SK-N-SH (cell line): ENCODE results near the gene RAD51B. TPM values are rescaled to one million over a fixed set of nuclear protein-coding genes. Genes with fewer than 3 reads are reported as not detected.

Experiments used
- CTCF ChIA-PET: fragments of 300-600, 350-600 bp; formaldehyde crosslinking; extraction: SDS; loops from one replicate; lab custom pipeline; 2021; lab: Yijun Ruan, JAX
- POLR2A ChIA-PET: fragments of 350-600 bp; sonication (Branson Sonifier 250); formaldehyde crosslinking; extraction: SDS; loops from one replicate; lab custom pipeline; 2020; ENCODE audit warnings: antibody characterized with exemption, inconsistent platforms; lab: Yijun Ruan, JAX
- DNase-seq: peaks from one replicate; pipeline ENCODE4 v3.0.0; 2012
- H2AFZ ChIP-seq: fragments of 200-600 bp; sonication (generic); 2 replicates; pipeline ENCODE4 v1.8.1; 2016; ENCODE audit warnings: antibody characterized with exemption, mild to moderate bottlenecking, low read depth
- H3F3A ChIP-seq: fragments of 200-600 bp; sonication (generic); replicated peaks from 2 replicates; pipeline ENCODE3; 2016; ENCODE audit warnings: antibody characterized with exemption, mild to moderate bottlenecking; ENCODE audit not compliant: insufficient read depth
- H3K27ac ChIP-seq, 2 experiments: fragments of 200-500 bp in 1 of 2; fragments of 200-600 bp in 1 of 2; sonication (Bioruptor generic) in 1 of 2; sonication (generic), shearing (Covaris generic) in 1 of 2; 2 replicates each; pipeline versions ENCODE4 v1.5.1 to v1.6.1; 2014 to 2016; ENCODE audit warnings: low read depth in 2 of 2, inconsistent platforms in 1 of 2, low read length in 1 of 2, mild to moderate bottlenecking in 1 of 2, mixed read lengths in 1 of 2
- H3K27me3 ChIP-seq: fragments of 200-600 bp; sonication (generic), shearing (Covaris generic); 2 replicates; pipeline ENCODE4 v1.6.1; 2016; ENCODE audit warnings: mixed run types; ENCODE audit not compliant: insufficient read depth
- H3K36me3 ChIP-seq, 2 experiments: fragments of 200-500 bp in 1 of 2; fragments of 200-600 bp in 1 of 2; sonication (Bioruptor generic) in 1 of 2; sonication (generic) in 1 of 2; replicated peaks in 1 of 2; 2 replicates each; pipeline versions ENCODE3 to v1.5.1; 2014 to 2016; ENCODE audit warnings: low read length in 1 of 2, mild to moderate bottlenecking in 1 of 2; ENCODE audit not compliant: insufficient read depth in 2 of 2, control insufficient read depth in 1 of 2
- H3K4me1 ChIP-seq, 2 experiments: fragments of 200-500 bp in 1 of 2; fragments of 200-600 bp in 1 of 2; sonication (Bioruptor generic) in 1 of 2; sonication (generic), shearing (Covaris generic) in 1 of 2; 2 replicates each; pipeline versions ENCODE4 v1.5.1 to v1.6.1; 2014 to 2016; ENCODE audit warnings: low read depth in 1 of 2, low read length in 1 of 2, mixed run types in 1 of 2; ENCODE audit not compliant: insufficient read depth in 2 of 2, control insufficient read depth in 1 of 2
- H3K4me2 ChIP-seq: fragments of 200-600 bp; sonication (generic), shearing (Covaris generic); 2 replicates; pipeline ENCODE4 v1.6.1; 2017; ENCODE audit warnings: mixed run types
- H3K4me3 ChIP-seq, 2 experiments: fragments of 200-500 bp in 1 of 2; fragments of 200-600 bp in 1 of 2; sonication (Bioruptor generic) in 1 of 2; sonication (generic), shearing (Covaris generic) in 1 of 2; 2 replicates each; pipeline versions ENCODE4 v1.5.1 to v1.8.1; 2014 to 2016; ENCODE audit warnings: low read depth in 2 of 2, inconsistent platforms in 1 of 2, low read length in 1 of 2, mild to moderate bottlenecking in 1 of 2, mixed read lengths in 1 of 2, moderate library complexity in 1 of 2
- H3K79me2 ChIP-seq: fragments of 200-600 bp; sonication (generic); 2 replicates; pipeline ENCODE4 v1.8.1; 2017; ENCODE audit warnings: mild to moderate bottlenecking; ENCODE audit not compliant: insufficient read depth
- H3K9ac ChIP-seq: fragments of 200-600 bp; sonication (generic); 2 replicates; pipeline ENCODE4 v1.6.1; 2017; ENCODE audit warnings: mixed run types
- H3K9me2 ChIP-seq: fragments of 200-600 bp; sonication (generic); 2 replicates; pipeline ENCODE4 v1.6.1; 2017; ENCODE audit warnings: mixed run types
- H3K9me3 ChIP-seq: fragments of 200-600 bp; sonication (generic); 2 replicates; pipeline ENCODE4 v1.6.1; 2017; ENCODE audit warnings: mixed run types, mild to moderate bottlenecking, moderate library complexity
- H4K20me1 ChIP-seq: fragments of 200-600 bp; sonication (generic); 2 replicates; pipeline ENCODE4 v1.6.1; 2017; ENCODE audit warnings: mild to moderate bottlenecking, mixed run types; ENCODE audit not compliant: insufficient read depth
- ELF1 ChIP-seq: IDR thresholded peaks from 2 replicates; pipeline ENCODE4 v1.4.0; 2012
- EZH2phosphoT487 ChIP-seq: fragments of 200-600 bp; sonication (generic); IDR thresholded peaks from 2 replicates; pipeline ENCODE4 v1.6.1; 2017; ENCODE audit warnings: low read depth, mixed run types, mild to moderate bottlenecking, antibody characterized with exemption, moderate library complexity, borderline replicate concordance
- FOXJ3 ChIP-seq: sonication (generic); formaldehyde crosslinking; IDR thresholded peaks from 2 replicates; pipeline ENCODE4 v1.5.1; 2020; ENCODE audit warnings: mild to moderate bottlenecking, missing genetic modification reagents
- GABPA ChIP-seq: IDR thresholded peaks from 2 replicates; pipeline ENCODE4 v1.4.0; 2012; ENCODE audit warnings: low read depth, mild to moderate bottlenecking
- JUND ChIP-seq: IDR thresholded peaks from 2 replicates; pipeline ENCODE4 v1.4.0; 2012
- NFIC ChIP-seq: IDR thresholded peaks from 2 replicates; pipeline ENCODE4 v1.4.0; 2012; ENCODE audit warnings: borderline replicate concordance
- PBX3 ChIP-seq: IDR thresholded peaks from 2 replicates; pipeline ENCODE4; 2012
- POLR2AphosphoS5 ChIP-seq: IDR thresholded peaks from 2 replicates; pipeline ENCODE4 v1.6.1; 2012; ENCODE audit warnings: low read depth, low read length
- RAD21 ChIP-seq: IDR thresholded peaks from 2 replicates; pipeline ENCODE4 v1.6.1; 2012; ENCODE audit warnings: mild to moderate bottlenecking, low read length
- RCOR1 ChIP-seq: fragments of 150-350 bp; IDR thresholded peaks from 2 replicates; pipeline ENCODE4 v1.6.1; 2017; ENCODE audit warnings: antibody characterized with exemption, low read length
- REST ChIP-seq: IDR thresholded peaks from 2 replicates; pipeline ENCODE4 v1.6.1; 2012; ENCODE audit warnings: mild to moderate bottlenecking, low read depth, low read length, moderate library complexity
- RFX5 ChIP-seq: IDR thresholded peaks from 2 replicates; pipeline ENCODE4 v1.6.1; 2012; ENCODE audit warnings: mild to moderate bottlenecking, improper control_type of control experiment, low read length
- RXRA ChIP-seq: IDR thresholded peaks from 2 replicates; pipeline ENCODE4 v1.4.0; 2012; ENCODE audit warnings: low read depth, mild to moderate bottlenecking, borderline replicate concordance
- SMC3 ChIP-seq: IDR thresholded peaks from 2 replicates; pipeline ENCODE4 v1.6.1; 2012; ENCODE audit warnings: low read depth, low read length, improper control_type of control experiment
- TAF1 ChIP-seq: IDR thresholded peaks from 2 replicates; pipeline ENCODE4 v1.6.1; 2012; ENCODE audit warnings: low read depth, mild to moderate bottlenecking, low read length, moderate library complexity, borderline replicate concordance
- USF1 ChIP-seq: IDR thresholded peaks from 2 replicates; pipeline ENCODE4 v1.4.0; 2012; ENCODE audit warnings: low read depth, borderline replicate concordance
- USF2 ChIP-seq: fragments of 150-350 bp; IDR thresholded peaks from 2 replicates; pipeline ENCODE4 v1.6.1; 2017; ENCODE audit warnings: antibody characterized with exemption, low read length, low read depth, borderline replicate concordance
- WGBS: methylation state at CpG from one replicate; pipeline ENCODE4 v1.1.6; 2017; ENCODE audit warnings: low lambda C conversion rate; 5-methylcytosine and 5-hydroxymethylcytosine counted together
- polyA plus RNA-seq, 3 experiments: library from polyadenylated mRNA; depleted of rRNA; stranded (reverse); fragments of >200 nt; gene quantifications; 2 replicates each; pipeline ENCODE4 v1.2.3, GENCODE V29; 2012
- TF ChIP-seq, protein P1 (sequence below): IDR thresholded peaks from 2 replicates; pipeline ENCODE4 v1.4.0; 2012; ENCODE audit warnings: low read depth, borderline replicate concordance

Gene RAD51B
- polyA plus RNA-seq, 1 of the 3 experiments (the other 2 are of a cell fraction): 6.0 TPM

GRCh38 chr14:67882986-67883555, 63.5 kb downstream of the RAD51B start:
- Histone ChIP-seq H3K27ac (no peak overlapping the region), H3K4me2 (no peak overlapping the region), H3K9ac (no peak overlapping the region), H4K20me1 (no peaks in the 10 kb centered on the region), H3K9me3 (no peaks in the 10 kb centered on the region), H3K9me2 (no peaks in the 10 kb centered on the region), H3F3A (no peaks in the 10 kb centered on the region), H3K79me2 (no peaks in the 10 kb centered on the region), H3K4me1 (no peaks in the 10 kb centered on the region; a peak in 1 of 4 replicates), H2AFZ (no peak overlapping the region), H3K27me3 (no peaks in the 10 kb centered on the region), H3K36me3 (no peaks in the 10 kb centered on the region), H3K4me3 (no peak overlapping the region)
- POLR2A ChIA-PET: no interaction called here
- DNase-seq: no peak
- CTCF ChIA-PET: interaction anchor here (0.7 to 3.2 kb wide), 12 partner anchors 13 to 961 kb away, joined by 3 to 23 read pairs (median 4); no protein-coding TSS in a partner anchor
- no peak for TF ChIP-seq SMC3
- WGBS: 94% methylated on average over 4 of the region's 4 CpGs

DNA sequence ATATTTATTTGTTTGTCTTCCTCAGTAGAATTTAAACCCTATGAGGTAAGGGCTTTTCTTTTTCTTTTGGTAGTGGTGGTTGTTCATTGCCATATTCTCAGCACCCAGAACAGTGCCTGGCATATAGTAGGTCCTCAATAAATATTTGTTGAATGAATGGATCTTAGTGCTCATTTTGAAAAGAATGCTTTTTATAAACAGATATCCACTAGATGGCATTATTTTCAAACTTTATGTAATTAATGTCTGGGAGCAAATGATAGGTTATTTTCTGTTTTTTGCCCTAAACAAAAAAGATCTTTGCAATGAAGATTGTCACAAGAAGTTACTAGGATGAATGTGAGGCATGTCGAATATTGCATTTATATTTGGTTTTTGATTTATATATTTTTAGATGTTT, 64.1 kb downstream of the RAD51B start:
- ChIA-PET CTCF (interaction anchor here (0.7 to 3.2 kb wide), 12 partner anchors 12 to 960 kb away, joined by 3 to 23 read pairs (median 4); no protein-coding TSS in a partner anchor), POLR2A (no interaction called here)
- H3K4me2 ChIP-seq: no peak overlapping the region
- no peaks in the 10 kb centered on the region; a peak in 1 of 4 replicates for H3K4me1 ChIP-seq
- no peak overlapping the region for H3K9ac ChIP-seq
- no peaks in the 10 kb centered on the region for H3K36me3 ChIP-seq
- H2AFZ ChIP-seq: peak overlapping the region; percentile 5; the same call in 1 of the 2 replicates
- 47% methylated on average over 1 of the region's 1 CpG for WGBS
- no peaks in the 10 kb centered on the region for H3K9me3 ChIP-seq
- no peaks in the 10 kb centered on the region for H3K9me2 ChIP-seq
- H4K20me1 ChIP-seq: no peaks in the 10 kb centered on the region
- no peaks in the 10 kb centered on the region for H3K27me3 ChIP-seq
- no peaks in the 10 kb centered on the region for H3F3A ChIP-seq
- no peak for DNase-seq
- H3K27ac ChIP-seq: no peak overlapping the region
- H3K4me3 ChIP-seq: no peak overlapping the region
- H3K79me2 ChIP-seq: no peaks in the 10 kb centered on the region
- TF ChIP-seq RCOR1 (no peak), ELF1 (no peak), FOXJ3 (CRISPR knock-in tag) (no peak), USF2 (no peak), RXRA (no peak), JUND (no peak), USF1 (no peak), PBX3 (no peak), SMC3 (peak; percentile 10; the same call in 1 of the 2 replicates), RFX5 (no peak), RAD21 (peak; percentile 52), REST (no peak), TAF1 (no peak), NFIC (no peak), EZH2phosphoT487 (no peak), POLR2AphosphoS5 (no peak), GABPA (no peak)
- TF ChIP-seq, protein P1, sequence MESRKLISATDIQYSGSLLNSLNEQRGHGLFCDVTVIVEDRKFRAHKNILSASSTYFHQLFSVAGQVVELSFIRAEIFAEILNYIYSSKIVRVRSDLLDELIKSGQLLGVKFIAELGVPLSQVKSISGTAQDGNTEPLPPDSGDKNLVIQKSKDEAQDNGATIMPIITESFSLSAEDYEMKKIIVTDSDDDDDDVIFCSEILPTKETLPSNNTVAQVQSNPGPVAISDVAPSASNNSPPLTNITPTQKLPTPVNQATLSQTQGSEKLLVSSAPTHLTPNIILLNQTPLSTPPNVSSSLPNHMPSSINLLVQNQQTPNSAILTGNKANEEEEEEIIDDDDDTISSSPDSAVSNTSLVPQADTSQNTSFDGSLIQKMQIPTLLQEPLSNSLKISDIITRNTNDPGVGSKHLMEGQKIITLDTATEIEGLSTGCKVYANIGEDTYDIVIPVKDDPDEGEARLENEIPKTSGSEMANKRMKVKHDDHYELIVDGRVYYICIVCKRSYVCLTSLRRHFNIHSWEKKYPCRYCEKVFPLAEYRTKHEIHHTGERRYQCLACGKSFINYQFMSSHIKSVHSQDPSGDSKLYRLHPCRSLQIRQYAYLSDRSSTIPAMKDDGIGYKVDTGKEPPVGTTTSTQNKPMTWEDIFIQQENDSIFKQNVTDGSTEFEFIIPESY: no peak
